LNCAP (cell line): ENCODE data around the gene MUC15.

Source experiments
- CTCF ChIP-seq: fragments of 450-650 bp; IDR thresholded peaks from 2 replicates; pipeline ENCODE4 v1.5.1; 2017; ENCODE audit warnings: mild to moderate bottlenecking

The MUC15 gene

DNA sequence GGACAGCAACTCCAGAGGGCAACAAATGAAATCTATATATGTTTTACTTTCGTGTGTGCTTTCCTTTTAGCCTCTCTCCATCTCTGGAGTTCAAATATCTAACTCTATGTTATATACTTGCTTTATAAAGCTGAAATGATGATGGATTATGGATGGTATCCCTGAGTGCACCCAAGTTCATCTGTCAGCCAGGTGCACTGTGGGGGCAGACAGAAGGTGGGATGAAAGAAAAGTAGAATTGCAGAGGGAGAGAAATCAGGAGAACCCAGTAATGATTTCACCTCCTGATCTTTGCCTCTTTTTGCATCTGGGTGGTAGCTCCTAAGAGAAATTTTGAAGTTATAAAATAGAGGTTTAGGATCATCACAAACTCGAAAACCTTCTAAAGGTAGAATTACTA is 2.4 kb downstream of the MUC15 start:
- no peak for TF ChIP-seq CTCF

GRCh38 chr11:26558190-26558589 is 13.9 kb downstream of the MUC15 start:
- no peak for TF ChIP-seq CTCF

DNA sequence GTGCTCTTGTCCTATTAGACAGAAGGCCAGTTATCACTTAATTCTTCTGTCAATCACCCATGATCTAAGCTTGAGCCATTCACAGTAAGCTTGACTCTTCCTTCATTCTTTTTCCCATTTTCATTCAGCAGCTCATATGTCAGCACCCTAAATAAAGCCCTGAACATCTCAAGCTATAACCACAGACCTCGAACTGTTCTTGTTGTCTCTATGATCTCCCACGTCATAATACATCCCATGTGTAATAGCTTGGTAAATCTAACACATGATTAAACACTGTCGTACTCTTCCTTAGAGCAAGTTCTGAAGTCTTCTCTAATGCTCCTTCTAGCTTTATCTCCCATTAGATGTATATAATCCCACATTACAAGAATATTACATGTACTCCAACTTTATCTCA is 14.4 kb downstream of the MUC15 start:
- no peak for TF ChIP-seq CTCF

DNA sequence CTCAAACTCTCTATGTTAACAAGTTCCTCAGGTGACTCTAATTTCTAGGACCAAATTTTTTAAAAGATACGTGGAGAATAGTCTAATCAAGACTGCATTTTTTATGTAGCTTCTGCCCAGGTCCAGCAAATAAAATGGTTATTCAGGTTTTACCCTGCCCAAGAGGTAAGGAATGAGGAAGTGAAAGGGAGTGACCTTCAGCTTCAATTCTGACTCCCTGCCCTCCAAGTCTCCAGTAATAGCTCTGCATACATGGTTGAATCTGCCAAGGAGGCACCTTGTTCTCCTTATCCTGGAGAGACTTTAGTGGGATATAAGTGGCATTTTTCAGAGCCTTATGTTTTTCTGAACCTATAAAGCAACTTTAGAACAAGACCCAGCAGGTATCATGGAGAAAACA is 15.5 kb downstream of the MUC15 start:
- no peak for TF ChIP-seq CTCF

DNA sequence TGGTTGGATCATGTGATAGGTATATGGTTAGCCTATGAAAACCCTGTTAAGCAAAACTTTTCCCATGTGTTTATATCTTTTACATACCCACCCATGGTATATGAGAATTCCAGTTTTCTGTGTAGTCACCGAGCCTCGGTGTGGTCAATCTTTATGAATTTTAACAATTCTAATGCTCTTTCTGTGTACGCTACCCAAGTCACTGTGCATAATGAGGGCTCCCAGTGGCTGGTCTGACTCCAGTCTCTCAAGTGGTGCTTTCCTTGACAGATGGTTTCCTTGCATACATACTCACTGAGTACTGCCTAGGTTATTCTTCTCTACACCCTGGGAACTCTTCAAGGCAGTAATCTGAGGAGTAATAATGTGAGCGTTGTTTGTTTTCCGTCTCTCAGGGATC is 17.6 kb downstream of the MUC15 start:
- no peak for TF ChIP-seq CTCF

- no peak for TF ChIP-seq CTCF
Measured at GRCh38 chr11:26553182-26553581, 18.9 kb downstream of the MUC15 start.

DNA sequence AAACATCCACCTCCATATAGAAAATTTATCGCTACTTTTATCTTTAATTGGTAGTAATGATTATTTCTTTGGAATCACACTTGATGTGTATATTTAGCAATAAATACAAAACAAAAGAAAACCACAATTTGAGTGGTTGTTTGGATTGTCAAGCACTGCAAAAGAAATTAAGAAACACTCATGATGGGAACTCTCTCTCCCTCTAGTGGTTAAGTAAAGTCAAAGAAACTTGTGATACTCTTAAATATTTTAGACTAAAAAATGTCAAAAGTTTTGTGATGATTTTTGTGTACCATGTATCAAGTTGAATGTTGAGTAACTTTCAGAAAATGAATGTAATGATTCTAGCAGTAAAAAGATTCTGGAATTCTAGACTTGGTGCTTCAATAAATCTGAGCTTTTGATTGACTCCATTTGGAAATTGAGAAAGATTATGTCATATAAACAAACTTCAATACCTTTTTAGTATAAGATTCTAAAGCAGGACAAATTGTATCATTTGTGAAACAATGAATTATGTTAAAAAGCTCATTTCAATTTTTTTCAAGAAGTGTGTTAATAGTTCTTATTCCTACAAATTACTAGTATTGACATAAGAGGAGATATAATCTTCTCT is 20.8 kb downstream of the MUC15 start:
- TF ChIP-seq CTCF = peak; percentile 75

DNA sequence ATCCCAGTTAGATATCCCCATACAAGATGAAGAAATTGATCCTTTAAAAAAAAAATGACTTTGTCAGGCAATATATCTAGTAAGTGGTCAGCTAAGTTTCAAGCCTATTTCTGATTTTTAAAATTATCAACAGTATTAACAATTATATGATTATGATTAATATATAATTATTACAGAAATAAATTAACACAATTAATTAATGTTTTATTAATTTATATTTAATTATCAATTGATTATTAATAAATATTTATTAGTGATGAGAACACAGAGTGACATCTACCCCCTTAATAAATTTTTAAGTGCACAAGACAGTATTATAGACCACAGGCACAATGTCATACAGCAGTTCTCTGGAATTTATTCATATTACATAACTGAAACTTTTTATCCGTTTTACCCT is 22.0 kb downstream of the MUC15 start:
- no peak for TF ChIP-seq CTCF
